ENCODE data around the gene KIRREL3. TPM values are rescaled to one million over a fixed set of nuclear protein-coding genes. Genes with fewer than 3 reads are reported as not detected.

KIRREL3 gene
- total RNA-seq, 1 donor = 0.45 TPM

DNA sequence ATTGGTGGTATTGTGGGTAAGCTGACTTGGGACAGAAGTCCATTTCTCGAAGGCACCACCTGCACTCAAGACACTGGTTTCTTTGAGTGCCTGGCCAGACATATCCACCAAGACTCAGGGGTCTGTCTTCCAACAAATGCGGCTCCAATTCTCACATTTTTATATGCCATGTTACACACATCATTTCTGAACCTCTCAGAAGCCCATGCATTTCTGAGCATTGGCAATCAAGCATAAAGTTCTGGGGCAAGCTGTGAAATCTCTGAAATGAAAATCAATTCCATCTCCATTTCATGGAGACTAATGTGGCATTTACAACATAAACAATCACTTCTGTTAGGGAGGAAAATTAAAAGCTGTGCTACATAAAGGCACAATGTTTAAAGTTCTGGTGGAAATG is 243.7 kb downstream of the KIRREL3 start:
- H3K4me3 ChIP-seq (ENCODE audit: low read depth, low read length) = no peak overlapping the region
- DNase-seq (ENCODE audit: low read depth) = no peak
- TF ChIP-seq, protein P1, sequence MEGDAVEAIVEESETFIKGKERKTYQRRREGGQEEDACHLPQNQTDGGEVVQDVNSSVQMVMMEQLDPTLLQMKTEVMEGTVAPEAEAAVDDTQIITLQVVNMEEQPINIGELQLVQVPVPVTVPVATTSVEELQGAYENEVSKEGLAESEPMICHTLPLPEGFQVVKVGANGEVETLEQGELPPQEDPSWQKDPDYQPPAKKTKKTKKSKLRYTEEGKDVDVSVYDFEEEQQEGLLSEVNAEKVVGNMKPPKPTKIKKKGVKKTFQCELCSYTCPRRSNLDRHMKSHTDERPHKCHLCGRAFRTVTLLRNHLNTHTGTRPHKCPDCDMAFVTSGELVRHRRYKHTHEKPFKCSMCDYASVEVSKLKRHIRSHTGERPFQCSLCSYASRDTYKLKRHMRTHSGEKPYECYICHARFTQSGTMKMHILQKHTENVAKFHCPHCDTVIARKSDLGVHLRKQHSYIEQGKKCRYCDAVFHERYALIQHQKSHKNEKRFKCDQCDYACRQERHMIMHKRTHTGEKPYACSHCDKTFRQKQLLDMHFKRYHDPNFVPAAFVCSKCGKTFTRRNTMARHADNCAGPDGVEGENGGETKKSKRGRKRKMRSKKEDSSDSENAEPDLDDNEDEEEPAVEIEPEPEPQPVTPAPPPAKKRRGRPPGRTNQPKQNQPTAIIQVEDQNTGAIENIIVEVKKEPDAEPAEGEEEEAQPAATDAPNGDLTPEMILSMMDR (IDR thresholded peaks at IDR 0.05; ENCODE audit: insufficient read depth, low read length) = no peak

DNA sequence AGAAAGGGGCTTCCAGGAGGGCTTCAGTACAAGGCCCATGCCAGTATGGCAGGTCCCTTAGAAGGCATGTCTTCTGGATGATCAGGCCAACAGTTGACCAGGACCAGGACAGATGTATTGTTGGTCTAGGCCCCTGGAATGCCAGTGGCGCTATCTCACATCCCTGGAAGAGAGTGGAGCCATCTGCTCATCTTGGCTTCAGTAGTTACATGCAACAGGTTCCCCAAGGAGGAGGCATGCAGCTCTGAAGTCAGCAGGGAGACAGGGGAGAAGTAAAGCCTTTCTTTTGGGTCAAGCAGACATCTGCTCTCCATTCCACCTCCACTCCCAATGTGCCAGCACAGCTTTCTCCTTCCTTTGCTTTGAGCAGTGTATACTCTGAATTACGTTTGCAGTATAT is 244.1 kb downstream of the KIRREL3 start:
- DNase-seq (ENCODE audit: low read depth) = no peak
- TF ChIP-seq, protein P1 (IDR thresholded peaks at IDR 0.05; ENCODE audit: insufficient read depth, low read length) = no peak
- H3K4me3 ChIP-seq (ENCODE audit: low read depth, low read length) = no peak overlapping the region

DNA sequence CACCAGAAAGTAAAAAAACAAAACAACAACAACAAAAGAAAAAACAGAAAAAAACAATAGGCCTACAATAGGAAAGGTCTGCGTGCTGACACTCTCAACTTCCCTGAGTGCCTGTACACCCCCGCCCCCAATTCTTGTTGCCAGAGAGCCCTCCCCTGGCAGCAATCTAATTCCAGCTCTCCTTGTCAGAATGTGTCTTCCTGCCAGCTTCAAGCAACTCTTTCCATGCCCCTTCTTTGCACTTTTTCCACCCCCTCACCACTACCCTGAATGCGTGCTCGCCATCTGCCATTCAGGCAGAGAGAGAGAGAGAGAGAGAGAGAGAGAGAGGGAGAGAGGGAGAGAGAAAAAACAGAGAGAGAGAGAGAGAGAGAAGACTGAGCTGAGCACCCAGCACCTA is 245.0 kb downstream of the KIRREL3 start:
- no peak for DNase-seq (ENCODE audit: low read depth)
- TF ChIP-seq, protein P1 (IDR thresholded peaks at IDR 0.05; ENCODE audit: insufficient read depth, low read length) = no peak
- H3K4me3 ChIP-seq (ENCODE audit: low read depth, low read length) = no peak overlapping the region

DNA sequence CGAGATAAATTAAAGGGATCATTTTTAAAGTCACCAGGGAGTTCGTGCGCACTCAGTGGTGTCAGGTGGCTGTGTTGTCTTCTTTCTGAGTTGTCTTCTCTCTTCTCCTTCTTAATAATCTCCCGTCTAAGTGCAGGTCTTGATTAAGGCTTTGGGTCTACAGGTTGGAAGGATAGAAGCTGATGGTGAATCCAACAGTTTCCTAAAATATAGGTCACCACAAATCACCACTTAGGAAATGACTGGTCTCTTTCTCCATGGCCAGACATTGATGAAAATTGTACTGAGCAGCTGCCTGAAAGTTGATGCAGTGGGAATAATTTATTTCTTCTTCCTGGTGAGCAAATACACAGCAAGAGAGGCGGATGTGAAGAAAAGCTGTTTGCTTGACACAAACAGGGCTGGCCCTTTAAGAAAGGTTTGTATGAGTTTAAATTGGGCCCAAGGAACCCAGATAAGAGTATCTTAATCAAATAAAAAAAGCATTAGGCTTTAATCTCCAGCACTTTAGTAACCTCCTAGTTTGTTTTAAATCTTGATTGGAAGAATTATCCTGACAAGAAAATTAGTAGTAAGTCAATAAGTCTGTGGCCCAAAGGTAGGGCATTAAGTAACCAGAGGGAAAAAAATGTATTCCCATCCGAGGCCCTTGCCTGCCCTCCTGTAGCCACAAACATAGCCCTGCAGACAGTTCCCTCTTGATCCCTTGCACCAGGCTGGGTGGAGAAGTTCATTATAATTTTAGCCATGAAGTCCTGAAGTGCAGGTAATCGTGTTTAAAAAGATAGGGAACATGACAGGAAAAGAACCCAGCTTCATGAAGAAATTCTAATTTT is 245.8 kb downstream of the KIRREL3 start:
- no peak overlapping the region for H3K4me3 ChIP-seq (ENCODE audit: low read depth, low read length)
- no peak for DNase-seq (ENCODE audit: low read depth)
- TF ChIP-seq, protein P1 (IDR thresholded peaks at IDR 0.05; ENCODE audit: insufficient read depth, low read length) = no peak

DNA sequence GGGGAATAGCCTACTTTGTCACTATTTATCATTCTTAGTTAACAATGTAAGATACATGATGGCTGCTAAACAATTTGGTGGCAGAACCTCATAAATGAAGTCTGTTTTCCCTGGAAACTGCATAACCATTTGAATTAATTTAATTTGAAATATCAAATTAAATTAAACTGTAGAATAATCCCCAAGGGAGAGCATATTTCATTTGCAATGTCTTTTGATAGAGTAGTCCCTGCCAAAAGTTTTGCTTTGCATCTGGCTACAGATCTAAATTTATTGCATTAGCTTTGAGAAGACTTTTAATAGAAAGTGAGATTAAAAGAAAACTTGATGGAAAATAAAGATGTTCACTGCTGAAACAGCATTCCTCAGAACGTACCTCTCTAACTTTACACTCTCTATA is 246.6 kb downstream of the KIRREL3 start:
- DNase-seq (ENCODE audit: low read depth) = no peak
- H3K4me3 ChIP-seq (ENCODE audit: low read depth, low read length) = no peak overlapping the region
- TF ChIP-seq, protein P1 (IDR thresholded peaks at IDR 0.05; ENCODE audit: insufficient read depth, low read length) = no peak

DNA sequence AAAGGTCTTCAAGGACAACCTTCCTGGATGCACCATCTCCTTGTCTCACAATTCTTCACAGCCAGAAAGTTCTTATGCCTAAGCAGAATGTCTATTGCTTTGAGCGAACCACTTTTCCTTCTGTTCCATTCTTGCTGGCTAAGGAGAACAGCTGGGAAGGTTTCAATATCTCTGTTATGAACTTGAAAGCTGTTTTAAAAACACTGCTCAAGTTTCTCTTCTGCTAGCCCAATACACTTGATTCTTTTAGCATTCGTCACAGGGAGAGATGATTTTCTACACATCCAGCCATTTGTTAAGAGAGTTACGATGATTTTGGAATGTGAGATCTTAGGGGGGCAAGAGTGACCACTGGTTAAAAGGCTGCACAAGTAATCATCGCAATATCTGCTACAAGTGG is 249.3 kb downstream of the KIRREL3 start:
- H3K4me3 ChIP-seq (ENCODE audit: low read depth, low read length) = no peak overlapping the region
- peak; percentile 46 for DNase-seq (ENCODE audit: low read depth)

More for the DNA sequence above, 249.3 kb downstream of the KIRREL3 start:
- TF ChIP-seq, protein P1 (IDR thresholded peaks at IDR 0.05; ENCODE audit: insufficient read depth, low read length) = no peak
